Adipose tissue (tissue), 3 donors: Measurements from ENCODE around the gene RASIP1. TPM values are rescaled to one million over a fixed set of nuclear protein-coding genes. Genes with fewer than 3 reads are reported as not detected.

Source experiments
- polyA plus RNA-seq, 3 donors: library from polyadenylated mRNA; stranded (reverse); fragments of 200-250 nt; gene quantifications; one replicate each; pipeline ENCODE4 v1.2.3, GENCODE V29; 2013
- donor health status: healthy with polysubstance abuse.
- donor health status: Bipolar disorder and iron deficiency.
- donor health status: healthy.

Gene RASIP1
- polyA plus RNA-seq, 3 donors, result 8.9 to 58.3 (median 34.8) TPM

Other genes starting within 250 kb of the RASIP1 start
- gene LMTK3, start 228.8 kb downstream of the RASIP1 start, polyA plus RNA-seq, result 1 to 10 TPM in 1 of 3 donors, under 1 TPM in 2; 0.22 to 1.6 (median 0.22) TPM
- under 1 TPM; 0.20 to 0.90 (median 0.45) TPM for gene SULT2B1, start 188.4 kb downstream of the RASIP1 start, polyA plus RNA-seq
- gene SPACA4, start 133.9 kb downstream of the RASIP1 start, polyA plus RNA-seq, result not detected
- 1 to 10 TPM in 2 of 3 donors, under 1 TPM in 1; 0.56 to 4.2 (median 1.3) TPM for gene FAM83E, start 125.5 kb downstream of the RASIP1 start, polyA plus RNA-seq
- gene RPL18, start 121.4 kb downstream of the RASIP1 start, polyA plus RNA-seq, result 1,000 to 10,000 TPM; 2,059 to 2,549 (median 2,360) TPM
- gene SPHK2, start 121.1 kb downstream of the RASIP1 start, polyA plus RNA-seq, result 10 to 100 TPM in 2 of 3 donors, 1 to 10 TPM in 1; 8.4 to 17.8 (median 17.7) TPM
- gene DBP, start 103.2 kb downstream of the RASIP1 start, polyA plus RNA-seq, result 10 to 100 TPM in 1 of 3 donors, 1 to 10 TPM in 2; 2.9 to 10.9 (median 8.1) TPM
- 10 to 100 TPM in 1 of 3 donors, 1 to 10 TPM in 2; 2.6 to 21.3 (median 2.7) TPM for gene CA11, start 94.4 kb downstream of the RASIP1 start, polyA plus RNA-seq
- gene NTN5, start 67.6 kb downstream of the RASIP1 start, polyA plus RNA-seq, result under 1 TPM in 2 of 3 donors, not detected in 1; 0.23 to 0.27 TPM
- 1 to 10 TPM; 1.5 to 7.1 (median 3.2) TPM for gene FUT2, start 44.6 kb downstream of the RASIP1 start, polyA plus RNA-seq
- 1 to 10 TPM in 2 of 3 donors, under 1 TPM in 1; 0.86 to 2.2 (median 1.3) TPM for gene MAMSTR, start 20.9 kb downstream of the RASIP1 start, polyA plus RNA-seq
- gene IZUMO1, start 6.3 kb upstream of the RASIP1 start, polyA plus RNA-seq, result 1 to 10 TPM in 1 of 3 donors, under 1 TPM in 2; 0.66 to 1.6 (median 0.68) TPM
- 1 to 10 TPM; 2.7 to 4.8 (median 3.5) TPM for gene FUT1, start 12.0 kb upstream of the RASIP1 start, polyA plus RNA-seq
- not detected for gene FGF21, start 14.9 kb upstream of the RASIP1 start, polyA plus RNA-seq
- 10 to 100 TPM; 44.9 to 58.9 (median 47.6) TPM for gene BCAT2, start 70.4 kb upstream of the RASIP1 start, polyA plus RNA-seq
- 10 to 100 TPM in 1 of 3 donors, 1 to 10 TPM in 2; 1.9 to 10.7 (median 4.6) TPM for gene HSD17B14, start 95.9 kb upstream of the RASIP1 start, polyA plus RNA-seq
- 100 to 1,000 TPM in 1 of 3 donors, 10 to 100 TPM in 1, 1 to 10 TPM in 1; 7.3 to 127 (median 20.6) TPM for gene PLEKHA4, start 128.0 kb upstream of the RASIP1 start, polyA plus RNA-seq
- 100 to 1,000 TPM in 2 of 3 donors, 10 to 100 TPM in 1; 18.7 to 240 (median 197) TPM for gene PPP1R15A, start 131.8 kb upstream of the RASIP1 start, polyA plus RNA-seq
- under 1 TPM in 2 of 3 donors, not detected in 1; 0.08 to 0.09 TPM for gene TULP2, start 158.1 kb upstream of the RASIP1 start, polyA plus RNA-seq
- 100 to 1,000 TPM; 117 to 394 (median 178) TPM for gene NUCB1, start 159.7 kb upstream of the RASIP1 start, polyA plus RNA-seq
- gene DHDH, start 193.1 kb upstream of the RASIP1 start, polyA plus RNA-seq, result under 1 TPM in 1 of 3 donors, not detected in 2; 0.30 TPM
- gene BAX, start 214.3 kb upstream of the RASIP1 start, polyA plus RNA-seq, result 10 to 100 TPM; 24.4 to 71.2 (median 39.9) TPM
- gene FTL, start 224.7 kb upstream of the RASIP1 start, polyA plus RNA-seq, result over 10,000 TPM in 1 of 3 donors, 1,000 to 10,000 TPM in 2; 1,172 to 18,296 (median 6,752) TPM